PC-9 (cell line): ENCODE measurements around the gene USP3.

Experiments used
- CTCF ChIP-seq: fragments of 200-600 bp; sonication (generic); conservative IDR thresholded peaks from 2 replicates; pipeline ENCODE4 v1.6.1; 2017; ENCODE audit warnings: mixed run types, antibody characterized with exemption, mild to moderate bottlenecking, moderate library complexity
- EZH2 ChIP-seq: fragments of 200-600 bp; sonication (generic); IDR thresholded peaks from 2 replicates; pipeline ENCODE4 v1.8.0; 2017; ENCODE audit warnings: antibody characterized with exemption, low read depth

- TF ChIP-seq CTCF (no peak), EZH2 (no peak)
Observed at GRCh38 chr15:63595688-63596087, 91.3 kb downstream of the USP3 start.
